ENCODE results near the gene IFT74.

Gene IFT74

DNA sequence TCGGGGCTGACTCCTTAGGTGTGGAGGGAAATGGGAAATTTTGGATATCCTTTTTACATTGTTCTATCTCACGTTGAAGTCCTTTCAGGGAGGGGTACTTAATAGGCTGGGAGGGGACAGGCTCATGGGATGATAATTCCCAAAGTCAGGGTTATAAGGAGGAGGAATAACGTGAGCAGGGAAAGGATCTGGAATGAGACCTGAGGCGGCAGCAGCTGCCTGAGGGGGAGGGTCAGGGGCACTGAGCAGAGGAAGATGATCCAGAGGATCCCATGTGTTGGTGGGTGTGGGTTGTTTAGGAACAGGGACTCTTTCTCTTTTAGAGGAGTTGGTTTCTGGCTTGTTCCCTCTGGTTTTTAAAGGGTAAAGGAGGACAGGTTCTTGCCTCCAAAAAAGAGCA lies 18.7 kb downstream of the IFT74 start:
- DNase-seq (ENCODE audit: low read depth), result no peak

- no peak for DNase-seq (ENCODE audit: low read depth)
Observed at GRCh38 chr9:26975728-26976707, 19.8 kb downstream of the IFT74 start.

- no peak for DNase-seq (ENCODE audit: low read depth)
Observed at GRCh38 chr9:26983340-26983739, 27.1 kb downstream of the IFT74 start.

DNA sequence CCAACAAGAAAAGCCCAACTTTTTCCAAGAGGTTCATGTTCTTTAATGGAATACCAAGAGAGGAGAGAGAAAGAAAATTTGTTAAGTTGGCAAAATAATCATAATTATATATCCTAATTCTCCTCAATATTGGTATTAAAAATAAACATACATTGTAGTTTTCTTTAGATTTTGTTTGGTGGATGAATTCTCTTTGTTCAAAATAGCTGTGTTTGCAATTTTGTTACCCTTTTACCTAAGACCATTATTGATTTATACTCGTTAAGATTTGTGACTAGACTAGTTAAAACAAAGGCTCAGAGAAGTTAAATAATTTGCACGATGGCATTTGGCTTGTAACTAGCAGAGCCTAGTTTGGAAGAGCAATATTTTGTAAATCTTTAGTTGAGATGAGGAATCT lies 39.6 kb downstream of the IFT74 start:
- no peak for DNase-seq (ENCODE audit: low read depth)

DNA sequence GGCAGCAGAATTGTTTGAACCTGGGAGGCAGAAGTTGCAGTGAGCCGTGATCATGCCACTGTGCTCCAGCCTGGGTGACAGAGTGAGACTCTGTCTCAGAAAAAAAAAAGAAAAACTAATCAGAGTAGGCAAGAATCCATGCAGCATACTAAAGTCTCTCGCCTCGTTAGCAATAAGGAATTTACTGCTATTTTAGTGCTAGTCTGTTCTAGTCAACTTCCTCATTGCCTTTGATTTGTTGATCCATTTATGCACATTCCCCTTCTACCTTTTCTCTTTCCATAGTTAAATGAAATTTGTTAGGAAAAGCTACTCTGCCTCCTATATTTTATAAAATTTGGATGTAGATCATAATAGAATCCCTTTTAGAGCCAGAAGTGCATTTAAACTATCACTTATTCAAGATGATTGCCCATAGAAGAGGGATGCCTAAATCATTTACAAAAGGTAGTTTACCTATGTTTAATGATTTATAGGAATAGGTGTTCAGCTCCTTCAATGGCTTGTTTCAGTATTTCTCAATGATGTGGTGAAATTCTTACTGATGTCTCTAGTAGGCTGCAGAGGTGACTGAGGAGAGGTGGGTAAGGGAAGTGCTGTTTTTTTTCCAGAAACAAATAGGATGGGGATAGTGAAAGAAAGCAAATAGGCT lies 47.3 kb downstream of the IFT74 start:
- no peak for DNase-seq (ENCODE audit: low read depth)

GRCh38 chr9:27005491-27005890 lies 49.3 kb downstream of the IFT74 start, which contains the start of gene LRRC19:
Gene LRRC19 (minus strand): TSS chr9:27005672. CDS start chr9:26999694, 5,978 bp downstream.
- no peak for DNase-seq (ENCODE audit: low read depth)

DNA sequence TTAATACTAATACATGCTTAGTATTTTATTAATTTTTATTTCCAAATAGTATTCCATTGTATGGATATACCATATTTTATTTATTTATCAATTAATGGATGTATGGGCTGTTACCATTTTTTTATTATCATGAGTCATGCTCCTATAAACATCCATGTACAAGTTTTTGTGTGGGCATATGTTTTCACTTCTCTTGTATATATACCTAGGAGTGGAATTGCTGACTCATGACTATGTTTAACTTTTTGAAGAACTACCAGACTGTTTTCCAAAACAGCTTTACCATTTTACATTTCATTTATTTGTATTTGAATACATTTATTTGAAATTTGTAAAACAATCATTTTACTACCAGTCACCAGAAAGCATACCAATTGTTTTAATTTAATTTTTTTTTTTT lies 63.4 kb downstream of the IFT74 start:
- no peak for DNase-seq (ENCODE audit: low read depth)

DNA sequence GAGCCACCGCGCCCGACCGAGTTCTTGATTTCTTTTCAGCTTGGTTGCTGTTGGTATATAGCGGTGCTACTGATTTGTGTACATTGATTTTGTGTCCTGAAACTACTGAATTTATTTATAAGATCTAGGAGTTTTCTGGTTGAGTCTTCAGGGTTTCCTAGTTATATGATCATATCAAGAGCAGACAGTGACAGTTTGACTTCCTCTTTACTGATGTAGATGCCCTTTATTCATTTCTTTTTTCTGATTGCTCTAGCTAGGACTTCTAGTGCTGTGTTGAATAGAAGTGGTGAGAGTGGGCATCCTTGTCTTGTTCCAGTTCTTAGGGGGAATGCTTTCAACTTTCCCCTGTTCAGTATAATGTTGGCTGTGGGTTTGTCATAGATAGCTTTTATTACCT lies 66.7 kb downstream of the IFT74 start:
- no peak for DNase-seq (ENCODE audit: low read depth)

DNA sequence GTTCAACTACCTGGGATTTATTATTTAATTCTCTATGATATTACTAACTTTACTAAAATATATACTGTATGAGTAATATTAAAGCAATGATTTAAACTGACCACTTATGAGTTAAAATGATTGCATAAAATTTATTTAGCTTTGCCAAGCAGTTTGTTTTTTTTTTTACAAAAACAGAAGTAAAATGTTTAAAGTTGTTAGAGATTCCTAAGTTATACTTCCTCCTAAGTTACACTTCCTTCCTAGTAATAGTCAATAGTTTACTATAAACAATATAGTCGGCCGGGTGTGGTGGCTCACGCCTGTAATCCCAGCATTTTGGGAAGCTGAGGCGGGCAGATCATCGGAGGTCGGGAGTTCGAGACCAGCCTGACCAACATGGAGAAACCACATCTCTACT lies 73.0 kb downstream of the IFT74 start:
- DNase-seq (ENCODE audit: low read depth), result no peak

DNA sequence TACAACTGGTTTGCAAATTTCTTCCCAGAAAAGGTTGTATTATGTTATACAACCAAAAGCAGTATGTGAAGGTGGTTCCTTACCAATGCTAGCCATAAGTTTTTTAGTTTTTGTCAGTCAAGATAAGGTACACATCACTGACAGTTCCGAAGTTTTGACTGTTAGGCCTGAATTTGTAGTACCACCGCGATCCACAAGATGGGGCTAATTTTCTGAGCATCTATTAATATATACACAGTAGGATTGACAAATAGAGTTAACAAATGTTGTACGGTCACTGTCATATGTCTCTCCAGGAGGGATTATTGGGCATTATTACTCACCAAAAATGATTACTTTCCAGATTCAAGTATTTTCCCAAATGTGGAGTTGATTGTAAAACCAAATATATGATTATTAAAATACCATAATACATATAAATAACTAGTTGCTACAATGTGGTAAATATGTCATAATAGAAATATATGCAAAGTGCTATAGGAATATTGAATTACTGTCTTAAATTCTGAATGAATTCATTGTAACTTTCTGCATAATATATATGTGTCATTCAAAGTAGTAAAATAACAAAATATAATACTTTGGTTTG lies 77.7 kb downstream of the IFT74 start:
- DNase-seq (ENCODE audit: low read depth), result no peak

DNA sequence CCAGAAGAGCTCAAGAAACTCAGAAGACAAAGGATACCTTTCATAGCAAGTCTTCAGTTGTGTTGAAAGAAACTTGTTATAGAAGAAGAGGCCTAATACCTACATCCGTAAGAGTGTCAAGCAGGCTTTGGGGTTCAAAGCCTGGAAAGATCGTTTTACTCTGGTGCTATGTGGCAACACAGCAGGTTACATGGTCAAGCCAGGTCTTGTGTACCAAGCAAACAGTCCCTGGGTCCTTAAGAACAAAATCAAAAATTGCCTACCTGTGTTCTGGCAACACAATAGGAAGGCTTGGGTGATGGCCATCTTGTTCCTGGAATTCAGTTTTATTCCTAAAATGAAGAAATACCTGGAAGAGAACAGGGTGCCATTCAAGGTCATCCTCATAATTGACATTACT lies 81.3 kb downstream of the IFT74 start:
- no peak for DNase-seq (ENCODE audit: low read depth)

DNA sequence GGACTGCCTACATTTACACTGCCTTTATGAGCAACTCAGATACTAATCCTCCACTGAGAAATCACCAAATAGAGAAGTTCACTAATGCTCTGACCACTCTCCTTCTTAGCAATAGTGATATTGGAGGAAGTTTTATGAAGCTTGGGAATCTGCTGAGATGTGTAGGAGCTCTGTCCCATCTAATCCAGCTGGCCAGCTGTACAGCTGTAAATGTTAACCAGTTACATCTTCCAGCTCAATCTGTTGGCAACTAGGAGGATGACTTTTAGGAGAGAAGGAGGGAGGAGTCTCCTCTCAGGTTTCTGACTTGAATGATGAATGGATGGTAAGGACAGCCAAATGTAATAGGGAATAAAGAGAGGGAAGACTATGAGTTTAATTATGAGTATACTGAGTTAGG lies 85.5 kb downstream of the IFT74 start:
- no peak for DNase-seq (ENCODE audit: low read depth)

GRCh38 chr9:27042476-27042875 lies 86.3 kb downstream of the IFT74 start:
- DNase-seq (ENCODE audit: low read depth), result no peak

DNA sequence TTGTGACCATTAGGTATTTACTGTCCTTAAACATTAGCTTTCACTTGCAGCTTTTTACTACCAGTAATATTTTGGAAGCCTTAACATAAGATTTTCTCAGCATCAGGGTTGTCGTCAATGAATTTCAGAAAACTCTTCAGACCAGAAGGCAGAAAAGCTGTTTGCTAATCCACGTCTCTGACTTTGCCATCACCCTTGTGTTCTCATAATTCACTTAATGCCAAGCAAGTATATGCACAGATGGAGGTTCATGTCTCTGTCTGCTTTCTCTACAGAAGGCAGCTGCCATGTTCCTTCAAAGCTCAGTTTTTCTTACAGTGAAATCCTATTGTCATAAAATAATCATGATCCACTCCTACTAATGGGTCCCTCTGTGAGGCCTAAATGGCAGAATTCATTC lies 87.0 kb downstream of the IFT74 start:
- DNase-seq (ENCODE audit: low read depth), result no peak

DNA sequence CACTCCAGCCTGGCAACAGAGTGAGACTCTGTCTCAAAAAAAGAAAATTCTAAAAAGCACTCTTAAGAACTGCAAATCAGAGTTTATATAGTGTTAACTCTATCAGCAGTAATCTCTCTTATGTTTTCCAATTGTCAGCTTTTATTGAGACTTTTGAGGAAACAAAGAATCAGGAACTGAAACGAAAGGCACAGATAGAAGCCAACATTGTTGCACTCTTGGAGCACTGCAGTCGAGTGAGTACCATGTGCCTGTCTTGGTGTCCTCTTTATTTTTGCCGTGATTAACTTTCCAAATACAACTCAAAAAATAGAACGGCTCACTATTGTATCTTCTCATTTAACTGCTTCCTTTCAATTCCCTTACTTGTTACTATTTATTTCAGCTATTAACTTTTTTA lies 90.9 kb downstream of the IFT74 start:
- no peak for DNase-seq (ENCODE audit: low read depth)

DNA sequence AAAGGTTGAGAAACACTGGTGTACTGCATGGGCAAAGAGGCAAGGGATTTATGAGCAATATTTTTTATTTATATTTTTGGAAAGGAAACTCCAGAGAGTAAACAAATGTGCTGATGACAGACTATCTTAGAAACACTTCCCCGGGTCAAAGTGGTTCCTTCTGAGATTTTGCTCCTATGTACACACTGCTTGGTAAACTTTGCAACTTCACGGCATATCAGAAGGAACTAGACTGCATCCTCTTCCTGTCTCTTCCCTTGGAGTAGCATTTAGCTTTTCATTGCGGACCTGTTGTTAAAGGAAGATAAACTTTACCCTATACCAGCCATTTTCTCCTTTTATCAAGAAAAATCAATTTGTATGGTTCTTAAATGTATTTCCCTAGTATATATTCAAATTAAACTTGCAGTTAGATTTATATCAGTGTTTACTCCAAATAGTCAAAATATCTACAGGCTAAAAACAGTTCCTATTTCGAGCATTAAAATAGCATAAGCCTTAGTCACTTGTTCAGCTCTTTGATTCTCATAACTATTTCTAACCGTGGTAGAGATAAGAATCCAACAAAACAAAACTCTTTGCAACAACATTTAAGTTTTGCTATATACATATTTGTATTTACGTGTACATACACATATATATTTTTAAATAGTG lies 97.3 kb downstream of the IFT74 start:
- DNase-seq (ENCODE audit: low read depth), result no peak

- no peak for DNase-seq (ENCODE audit: low read depth)
Observed at GRCh38 chr9:27054125-27054524, 97.9 kb downstream of the IFT74 start.

GRCh38 chr9:27054841-27055240 lies 98.6 kb downstream of the IFT74 start:
- no peak for DNase-seq (ENCODE audit: low read depth)

- no peak for DNase-seq (ENCODE audit: low read depth)
Observed at GRCh38 chr9:27059412-27059811, 103.2 kb downstream of the IFT74 start.

GRCh38 chr9:27059907-27060306 lies 103.7 kb downstream of the IFT74 start:
- DNase-seq (ENCODE audit: low read depth), result no peak

GRCh38 chr9:27065288-27065687 lies 109.1 kb downstream of the IFT74 start:
- DNase-seq (ENCODE audit: low read depth), result no peak

Measured in stimulated activated CD8-positive, alpha-beta memory T cell treated with anti-CD3 and anti-CD28 coated beads, Interleukin-12 subunit alpha, Interleukin-12 subunit beta, amount 100 ng/mL, for 1 hour (primary cell).